WERI-Rb-1 (cell line): ENCODE data around the gene MYO10.

ENCODE experiments used
- DNase-seq: peaks from one replicate; pipeline ENCODE4 v3.0.0-alpha.2; 2020
- H3K27ac ChIP-seq: fragments of 250-450 bp; sonication (Bioruptor Pico); 2 replicates; pipeline ENCODE4 v1.5.1; 2020; ENCODE audit warnings: mild to moderate bottlenecking, moderate library complexity
- H3K27me3 ChIP-seq: fragments of 250-450 bp; sonication (Bioruptor Pico); 2 replicates; pipeline ENCODE4 v1.5.1; 2021; ENCODE audit warnings: mild to moderate bottlenecking, low read depth, moderate library complexity; ENCODE audit not compliant: insufficient read depth, severe bottlenecking
- H3K36me3 ChIP-seq: fragments of 250-450 bp; sonication (Bioruptor Pico); 2 replicates; pipeline ENCODE4 v1.5.1; 2020; ENCODE audit warnings: mild to moderate bottlenecking, moderate library complexity
- H3K4me3 ChIP-seq: 2 replicates; pipeline ENCODE4 v1.5.1; 2011; ENCODE audit warnings: low read depth, mild to moderate bottlenecking, control low read depth, low read length
- H3K9me3 ChIP-seq: fragments of 250-450 bp; sonication (Bioruptor Pico); 2 replicates; pipeline ENCODE4 v1.5.1; 2021; ENCODE audit warnings: mild to moderate bottlenecking, moderate library complexity; ENCODE audit not compliant: severe bottlenecking
- TF ChIP-seq, protein P1 (sequence below): IDR thresholded peaks from 2 replicates; pipeline ENCODE4 v1.5.1; 2011; ENCODE audit warnings: low read depth, mild to moderate bottlenecking, control low read depth, inconsistent platforms, low read length

The MYO10 gene

DNA sequence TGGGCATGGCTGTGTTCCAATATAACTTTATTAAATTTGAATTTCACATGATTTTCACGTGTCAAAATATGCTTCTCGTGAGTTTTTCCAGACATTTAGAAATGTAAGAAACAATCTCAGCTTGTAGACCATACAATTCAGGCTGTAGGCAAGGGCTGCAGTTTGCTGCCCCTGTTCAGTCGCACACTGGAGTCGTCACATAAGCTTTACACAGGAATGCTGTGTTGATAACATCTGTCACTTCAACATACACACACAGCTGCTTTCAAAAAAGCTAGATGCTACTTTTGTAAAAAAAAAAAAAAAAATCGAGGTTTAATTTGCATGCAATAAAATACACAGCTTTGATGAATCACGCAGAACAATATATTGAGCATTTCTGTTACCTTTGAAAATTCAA lies 77.9 kb downstream of the MYO10 start:
- Histone ChIP-seq H3K27me3 (no peaks in the 10 kb centered on the region), H3K36me3 (no peaks in the 10 kb centered on the region; the same call in 1 of the 2 replicates), H3K27ac (no peak overlapping the region), H3K4me3 (no peak overlapping the region), H3K9me3 (peaks cover 5% of the 10 kb centered on the region)
- TF ChIP-seq, protein P1, sequence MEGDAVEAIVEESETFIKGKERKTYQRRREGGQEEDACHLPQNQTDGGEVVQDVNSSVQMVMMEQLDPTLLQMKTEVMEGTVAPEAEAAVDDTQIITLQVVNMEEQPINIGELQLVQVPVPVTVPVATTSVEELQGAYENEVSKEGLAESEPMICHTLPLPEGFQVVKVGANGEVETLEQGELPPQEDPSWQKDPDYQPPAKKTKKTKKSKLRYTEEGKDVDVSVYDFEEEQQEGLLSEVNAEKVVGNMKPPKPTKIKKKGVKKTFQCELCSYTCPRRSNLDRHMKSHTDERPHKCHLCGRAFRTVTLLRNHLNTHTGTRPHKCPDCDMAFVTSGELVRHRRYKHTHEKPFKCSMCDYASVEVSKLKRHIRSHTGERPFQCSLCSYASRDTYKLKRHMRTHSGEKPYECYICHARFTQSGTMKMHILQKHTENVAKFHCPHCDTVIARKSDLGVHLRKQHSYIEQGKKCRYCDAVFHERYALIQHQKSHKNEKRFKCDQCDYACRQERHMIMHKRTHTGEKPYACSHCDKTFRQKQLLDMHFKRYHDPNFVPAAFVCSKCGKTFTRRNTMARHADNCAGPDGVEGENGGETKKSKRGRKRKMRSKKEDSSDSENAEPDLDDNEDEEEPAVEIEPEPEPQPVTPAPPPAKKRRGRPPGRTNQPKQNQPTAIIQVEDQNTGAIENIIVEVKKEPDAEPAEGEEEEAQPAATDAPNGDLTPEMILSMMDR, result no peak
- no peak for DNase-seq

DNA sequence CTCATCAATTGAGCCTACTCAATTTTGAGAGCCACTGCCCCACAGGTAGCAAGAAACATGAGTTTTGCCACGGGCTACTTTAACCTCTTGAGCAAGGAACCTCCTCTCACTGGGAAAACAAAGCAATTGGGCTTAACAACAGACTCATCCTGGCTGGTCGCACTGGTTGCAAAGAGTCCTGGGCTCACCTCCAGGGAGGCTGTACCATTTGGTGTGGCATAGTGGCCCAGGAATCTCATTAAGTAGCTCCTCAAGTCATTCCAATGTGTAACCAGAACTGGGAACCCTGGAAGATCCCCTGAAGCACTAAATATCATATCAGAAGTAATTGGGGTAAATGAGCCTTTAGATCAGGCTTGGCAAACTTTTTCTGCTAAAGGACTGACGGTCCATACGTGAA lies 78.5 kb downstream of the MYO10 start:
- no peaks in the 10 kb centered on the region for H3K27me3 ChIP-seq
- no peak for DNase-seq
- TF ChIP-seq, protein P1, result no peak
- no peaks in the 10 kb centered on the region; the same call in 1 of the 2 replicates for H3K36me3 ChIP-seq
- peak overlapping the region; percentile 80 for H3K27ac ChIP-seq
- peaks cover 5% of the 10 kb centered on the region for H3K9me3 ChIP-seq
- H3K4me3 ChIP-seq, result no peak overlapping the region

DNA sequence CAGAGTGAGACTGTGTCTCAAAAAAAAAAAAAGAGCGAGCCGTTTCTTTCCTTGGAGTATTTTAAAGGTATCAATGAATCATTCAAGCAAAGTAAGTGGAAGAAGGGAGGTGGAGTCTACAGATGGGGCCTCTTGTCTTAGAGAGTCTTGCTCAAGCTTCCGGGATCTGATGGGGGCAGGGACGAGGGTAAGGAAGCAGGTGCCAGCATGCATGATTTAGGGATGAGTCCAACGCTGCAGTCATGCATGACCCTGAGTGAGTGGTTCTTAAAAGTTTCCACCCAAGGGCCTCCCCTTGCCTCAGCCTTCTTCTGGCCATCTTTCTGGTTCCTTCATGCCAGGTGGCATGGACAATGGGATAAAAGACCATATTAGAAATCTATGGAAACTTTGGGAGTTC lies 79.6 kb downstream of the MYO10 start:
- Histone ChIP-seq H3K27ac (peak overlapping the region; percentile 80), H3K9me3 (peaks cover 5% of the 10 kb centered on the region), H3K4me3 (no peak overlapping the region), H3K27me3 (no peaks in the 10 kb centered on the region), H3K36me3 (no peaks in the 10 kb centered on the region; the same call in 1 of the 2 replicates)
- peak; percentile 73 for DNase-seq
- TF ChIP-seq, protein P1, result no peak

DNA sequence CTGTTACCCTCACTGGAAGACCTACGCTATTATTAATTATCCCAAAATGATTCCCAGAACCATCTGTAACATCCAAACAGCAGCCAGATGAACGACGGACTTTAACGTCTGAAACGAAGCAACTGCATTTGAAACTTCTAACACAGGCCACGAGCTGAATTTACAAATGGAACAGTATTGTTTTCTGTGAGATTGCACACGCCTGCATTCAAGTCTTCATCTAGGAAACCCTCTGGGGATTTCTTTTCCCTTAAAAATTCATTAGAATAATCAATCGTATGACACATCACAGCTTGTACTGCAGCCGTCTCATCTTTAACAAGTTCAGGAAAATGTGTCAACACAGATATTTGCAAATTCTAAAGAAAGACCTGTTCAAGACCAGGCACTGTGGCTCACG lies 80.2 kb downstream of the MYO10 start:
- no peak for DNase-seq
- Histone ChIP-seq H3K9me3 (peaks cover 5% of the 10 kb centered on the region), H3K27ac (peak overlapping the region; percentile 80), H3K4me3 (peak overlapping the region; percentile 17; the same call in 1 of the 2 replicates), H3K27me3 (no peaks in the 10 kb centered on the region), H3K36me3 (no peaks in the 10 kb centered on the region; the same call in 1 of the 2 replicates)
- TF ChIP-seq, protein P1, result no peak

DNA sequence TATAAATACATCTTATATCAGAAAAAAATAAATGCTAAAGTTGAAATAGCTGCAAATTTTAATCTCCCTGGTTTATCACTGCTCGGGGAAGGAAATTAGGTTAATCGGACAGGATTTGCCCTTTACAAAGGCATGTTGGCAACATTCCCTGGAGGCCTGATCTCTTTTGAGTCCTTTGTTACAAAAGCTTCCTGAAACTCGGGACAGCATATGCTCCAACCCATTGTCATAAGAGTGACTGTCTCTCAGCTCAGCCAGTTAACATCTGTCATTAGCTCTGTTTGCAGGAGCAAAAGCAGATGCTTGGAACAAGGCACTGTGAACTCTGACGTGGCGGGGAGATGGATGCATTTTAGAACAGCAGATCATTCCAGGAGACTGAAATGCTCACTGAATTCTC lies 80.6 kb downstream of the MYO10 start:
- Histone ChIP-seq H3K4me3 (peak overlapping the region; percentile 17), H3K9me3 (peaks cover 5% of the 10 kb centered on the region), H3K36me3 (no peaks in the 10 kb centered on the region; the same call in 1 of the 2 replicates), H3K27ac (peak overlapping the region; percentile 80), H3K27me3 (no peaks in the 10 kb centered on the region)
- DNase-seq, result peak; percentile 83
- TF ChIP-seq, protein P1, result no peak

DNA sequence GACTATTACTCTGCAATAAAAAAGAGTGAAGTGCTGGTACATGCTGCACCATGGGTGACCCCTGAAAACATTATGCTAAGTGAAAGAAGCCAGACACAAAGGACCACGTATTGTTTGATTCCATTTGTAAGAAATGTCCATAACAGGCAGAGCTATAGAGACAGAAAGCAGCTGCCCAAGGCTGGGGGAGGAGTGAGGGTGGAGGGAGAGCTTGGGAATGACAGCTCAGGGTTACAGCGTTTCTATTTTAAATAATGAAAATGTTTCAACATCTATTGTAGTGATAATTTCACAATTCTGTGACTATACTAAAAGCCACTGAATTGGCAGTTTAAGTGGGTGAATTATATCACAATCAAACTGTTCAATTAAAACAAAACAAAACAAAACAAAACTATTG lies 81.7 kb downstream of the MYO10 start:
- Histone ChIP-seq H3K9me3 (peaks cover 4% of the 10 kb centered on the region), H3K27me3 (no peaks in the 10 kb centered on the region), H3K27ac (peak overlapping the region; percentile 80), H3K36me3 (no peaks in the 10 kb centered on the region; the same call in 1 of the 2 replicates), H3K4me3 (no peak overlapping the region)
- TF ChIP-seq, protein P1, result no peak
- no peak for DNase-seq
